GM08714 (cell line): ENCODE data around the gene SNRPD2.
"Not testable (repeated sequence)": the region's sequence is repeated elsewhere in the genome, so short reads cannot be mapped to it uniquely, and the experiment has no call there.

Source experiments
- H3K4me3 ChIP-seq: fragments of 200-500 bp; sonication (Bioruptor generic); 2 replicates; pipeline ENCODE4 v1.5.1; 2014; ENCODE audit warnings: mild to moderate bottlenecking, low read length, inconsistent platforms
- ZNF274 ChIP-seq: IDR thresholded peaks from 2 replicates; pipeline ENCODE4 v1.6.1; 2012; ENCODE audit warnings: mild to moderate bottlenecking, low read depth, low read length

SNRPD2 gene

DNA sequence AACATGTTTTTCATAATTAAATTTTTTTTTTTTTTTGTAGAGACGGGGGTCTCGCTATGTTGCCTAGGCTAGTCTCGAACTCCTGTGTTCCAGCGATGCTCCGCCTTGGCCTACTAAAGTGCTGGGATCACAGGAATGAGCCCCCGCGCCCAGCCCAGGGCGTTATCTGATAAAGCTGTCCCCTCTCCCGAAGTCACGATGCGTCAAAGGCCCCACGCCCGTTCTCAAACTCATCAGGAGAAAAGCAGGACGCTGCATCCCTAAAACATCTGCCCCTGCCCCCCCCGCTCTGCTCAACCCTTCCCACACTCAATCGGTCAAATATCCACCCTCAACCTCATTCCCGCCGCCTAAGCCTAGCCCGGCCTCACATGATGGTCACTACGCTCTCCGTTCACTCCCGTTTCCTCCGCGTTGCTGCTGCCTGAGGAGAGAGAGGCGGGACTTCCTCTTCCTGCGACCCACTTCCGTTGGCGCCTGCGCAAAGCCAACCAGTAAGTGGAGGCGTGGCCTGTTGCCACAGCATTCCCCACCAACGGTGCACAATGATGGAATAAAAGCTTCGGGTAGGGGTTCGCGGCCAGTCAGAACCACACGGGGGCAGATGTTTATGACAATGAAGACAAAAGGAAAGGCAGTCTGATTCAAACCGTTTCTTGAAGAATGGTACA, at the start of gene SNRPD2:
Gene SNRPD2, minus strand, starts transcription at position 438 of the 671 bp plus-strand sequence. Its CDS starts 65 bp downstream, at position 373.
- peak within 1 kb of the TSS; percentile 89 for H3K4me3 ChIP-seq
- TF ChIP-seq ZNF274, result no peak

DNA sequence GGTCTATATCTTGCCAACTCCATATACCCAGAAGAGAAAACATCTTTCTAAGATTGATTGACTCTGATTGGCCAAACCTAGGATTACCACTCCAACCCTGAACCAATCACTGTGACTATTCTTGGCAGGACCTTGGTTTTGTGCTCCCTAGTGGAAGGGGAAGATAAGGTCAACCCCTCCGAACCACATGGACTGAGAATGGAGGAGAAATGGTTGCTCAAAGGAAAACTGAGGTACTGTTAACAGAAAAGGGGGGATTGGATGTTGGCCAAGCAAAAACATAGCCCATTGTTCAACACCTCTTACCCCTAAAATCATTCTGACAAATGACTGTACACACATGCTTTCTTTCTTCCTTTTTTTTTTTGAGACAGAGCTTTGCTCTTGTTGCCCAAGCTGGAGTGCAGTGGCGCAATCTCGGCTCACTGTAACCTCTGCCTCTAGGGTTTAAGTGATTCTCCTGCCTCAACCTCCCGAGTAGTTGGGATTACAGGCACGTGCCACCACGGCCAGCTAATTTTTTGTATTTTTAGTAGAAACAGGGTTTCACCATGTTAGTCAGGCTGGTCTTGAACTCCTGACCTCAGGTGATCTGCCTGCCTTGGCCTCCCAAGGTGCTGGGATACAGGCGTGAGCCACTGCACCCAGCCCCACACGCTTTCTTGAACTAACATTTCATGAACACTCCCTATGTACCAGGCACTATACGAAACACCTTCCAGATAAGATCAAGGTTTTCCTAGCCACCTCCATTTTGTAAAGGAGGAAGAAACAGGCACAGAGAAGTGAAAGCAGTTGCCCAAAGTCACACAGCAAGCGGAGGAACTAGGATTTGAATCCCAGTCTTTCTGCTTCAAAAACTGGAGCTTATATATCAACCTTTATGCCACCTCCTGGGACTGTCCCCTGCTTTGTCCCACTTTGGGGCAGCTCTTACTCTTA, 48.0 kb upstream of the SNRPD2 start:
- no peak for TF ChIP-seq ZNF274
- H3K4me3 ChIP-seq, result no peak overlapping the region

DNA sequence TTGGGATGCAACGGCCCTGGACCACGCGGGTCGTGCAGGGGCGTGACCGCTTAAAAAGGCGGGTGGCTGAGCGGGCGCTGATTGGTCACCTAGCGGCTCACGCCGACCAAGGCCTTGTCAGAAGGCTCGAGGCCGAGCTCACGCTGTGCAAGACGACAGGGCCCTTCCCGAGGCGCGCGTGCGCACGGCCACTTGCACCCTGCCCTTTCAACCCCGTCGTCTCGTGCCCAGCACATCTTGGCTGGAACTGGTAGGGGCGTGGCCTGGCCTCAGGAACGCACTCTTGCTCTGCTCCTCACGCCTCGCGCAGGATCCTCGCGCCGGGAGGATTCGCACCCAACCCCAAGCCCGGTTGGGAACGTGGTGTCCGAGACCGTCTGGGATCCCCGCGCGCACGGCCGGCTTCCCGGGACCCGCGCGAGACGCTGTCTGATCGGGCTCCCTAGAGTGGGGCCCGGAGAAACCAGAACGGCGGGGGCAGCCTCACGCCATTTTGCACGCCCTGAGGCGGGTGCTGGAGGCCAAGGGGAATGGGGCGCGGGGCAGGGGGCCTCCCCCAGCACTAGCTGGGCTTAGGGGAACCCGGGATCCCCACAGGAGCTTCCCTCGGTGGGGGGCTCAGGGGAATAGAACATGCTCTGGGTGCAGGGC, 41.5 kb upstream of the SNRPD2 start, which contains the start of gene MEIOSIN:
Gene MEIOSIN, plus strand, starts transcription at position 280 of the 651 bp plus-strand sequence. CDS start 1,938 bp downstream, outside the sequence.
- TF ChIP-seq ZNF274, result no peak
- no peak within 1 kb of the TSS for H3K4me3 ChIP-seq

DNA sequence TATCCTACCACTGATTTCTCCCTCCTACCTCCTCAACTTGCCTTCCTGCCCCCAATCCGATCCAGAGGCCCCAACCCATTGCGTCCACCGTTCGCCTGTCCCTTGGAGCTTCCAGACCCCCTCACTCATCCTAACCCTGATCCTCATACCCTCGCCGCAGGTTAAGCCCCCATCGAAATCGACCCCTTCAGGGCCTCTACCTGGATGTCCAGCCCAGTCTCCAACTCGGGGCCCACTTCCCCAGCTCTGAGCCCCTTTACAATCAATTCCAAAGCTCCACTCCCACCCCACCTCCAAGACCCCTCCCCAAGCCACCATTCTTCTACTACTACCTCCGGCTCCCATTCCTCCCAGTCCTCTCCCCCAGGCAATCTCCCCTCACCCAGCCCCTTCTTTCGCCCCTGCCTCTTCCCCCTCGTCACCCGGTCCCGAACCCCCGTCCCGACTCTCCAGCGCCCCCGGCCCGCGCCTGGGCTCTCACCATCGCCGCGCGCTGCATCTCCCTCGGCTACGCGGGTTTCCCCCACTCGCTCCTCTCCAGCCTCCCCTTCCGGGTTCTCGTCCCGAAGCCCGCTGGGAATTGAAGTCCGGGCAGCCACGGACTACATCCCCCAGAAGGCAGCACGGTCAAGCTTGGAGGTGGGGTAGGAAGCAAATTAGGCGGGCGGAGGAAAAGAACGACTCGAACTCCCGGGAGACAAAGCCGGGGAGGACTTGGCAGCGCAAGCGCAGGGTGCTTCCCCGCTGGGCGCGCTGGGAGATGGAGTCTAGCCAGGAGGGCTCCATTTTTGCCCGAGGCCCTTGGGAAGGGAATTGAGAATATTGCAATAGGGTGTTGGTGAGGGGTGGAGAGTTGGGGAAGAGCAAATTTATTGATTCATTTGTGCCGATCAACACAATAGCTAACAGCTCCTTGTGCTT, 38.9 kb upstream of the SNRPD2 start, which contains the start of gene FBXO46:
Gene FBXO46, minus strand, starts transcription at position 529 of the 921 bp plus-strand sequence. CDS start 17,401 bp downstream, outside the sequence.
- TF ChIP-seq ZNF274, result no peak
- peak within 1 kb of the TSS; percentile 93 for H3K4me3 ChIP-seq

DNA sequence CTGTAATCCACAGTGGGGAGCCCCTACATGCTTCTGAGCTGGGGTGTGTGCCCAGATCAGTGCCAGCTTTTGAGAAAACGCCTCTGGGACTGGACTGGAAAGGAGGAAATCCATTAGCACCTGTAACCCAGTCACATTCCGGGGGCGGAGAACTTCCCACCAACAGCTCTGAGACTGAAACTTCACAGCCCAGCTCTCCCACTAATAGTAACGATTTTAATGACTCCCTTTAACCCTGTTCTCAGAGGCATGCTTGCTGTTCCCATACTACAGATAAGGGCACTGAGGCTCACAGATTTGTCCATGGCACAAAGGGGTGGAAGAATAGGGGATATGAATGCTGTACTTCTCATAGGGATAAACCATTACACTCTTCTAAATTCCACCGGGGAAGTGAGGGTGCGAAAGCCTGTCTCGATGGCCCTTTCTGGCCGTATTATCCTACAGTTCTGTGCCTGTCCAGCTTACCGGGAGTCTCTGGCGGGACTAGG, 38.1 kb upstream of the SNRPD2 start:
- TF ChIP-seq ZNF274, result no peak
- peak overlapping the region; percentile 93 for H3K4me3 ChIP-seq

DNA sequence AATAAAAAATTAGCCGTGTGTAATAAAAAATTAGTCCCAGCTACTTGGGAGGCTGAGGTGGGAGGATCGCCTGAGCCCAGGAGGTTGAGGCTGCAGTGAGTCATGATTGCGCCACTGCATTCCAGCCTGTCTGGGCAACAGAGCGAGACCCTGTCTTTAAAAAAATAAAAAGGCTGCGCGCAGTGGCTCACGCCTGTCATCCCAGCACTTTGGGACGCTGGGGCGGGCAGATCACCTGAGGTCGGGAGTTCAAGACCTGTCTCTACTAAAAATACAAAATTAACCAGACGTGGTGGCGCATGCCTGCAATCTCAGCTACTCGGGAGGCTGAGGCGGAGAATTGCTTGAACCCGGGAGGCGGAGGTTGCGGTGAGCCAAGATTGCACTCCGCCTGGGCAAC, 36.9 kb upstream of the SNRPD2 start:
- H3K4me3 ChIP-seq, result not testable (repeated sequence)

DNA sequence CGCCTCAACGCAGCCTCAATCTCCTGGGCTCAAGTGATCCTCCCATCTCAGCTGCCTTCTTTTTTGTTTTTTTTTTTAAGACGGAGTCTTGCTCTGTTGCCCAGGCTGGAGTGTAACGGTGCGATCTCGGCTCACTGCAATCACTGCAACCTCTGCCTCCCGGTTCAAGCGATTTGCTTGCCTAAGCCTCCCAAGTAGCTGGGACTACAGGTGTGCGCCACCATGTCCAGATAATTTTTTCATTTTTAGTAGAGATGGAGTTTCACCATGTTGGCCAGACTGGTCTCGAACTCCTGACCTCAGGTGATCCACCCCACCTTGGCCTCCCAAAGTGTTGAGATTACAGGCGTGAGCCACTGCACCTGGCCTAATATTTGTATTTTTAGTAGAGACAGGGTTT, 28.3 kb upstream of the SNRPD2 start:
- not testable (repeated sequence) for H3K4me3 ChIP-seq

DNA sequence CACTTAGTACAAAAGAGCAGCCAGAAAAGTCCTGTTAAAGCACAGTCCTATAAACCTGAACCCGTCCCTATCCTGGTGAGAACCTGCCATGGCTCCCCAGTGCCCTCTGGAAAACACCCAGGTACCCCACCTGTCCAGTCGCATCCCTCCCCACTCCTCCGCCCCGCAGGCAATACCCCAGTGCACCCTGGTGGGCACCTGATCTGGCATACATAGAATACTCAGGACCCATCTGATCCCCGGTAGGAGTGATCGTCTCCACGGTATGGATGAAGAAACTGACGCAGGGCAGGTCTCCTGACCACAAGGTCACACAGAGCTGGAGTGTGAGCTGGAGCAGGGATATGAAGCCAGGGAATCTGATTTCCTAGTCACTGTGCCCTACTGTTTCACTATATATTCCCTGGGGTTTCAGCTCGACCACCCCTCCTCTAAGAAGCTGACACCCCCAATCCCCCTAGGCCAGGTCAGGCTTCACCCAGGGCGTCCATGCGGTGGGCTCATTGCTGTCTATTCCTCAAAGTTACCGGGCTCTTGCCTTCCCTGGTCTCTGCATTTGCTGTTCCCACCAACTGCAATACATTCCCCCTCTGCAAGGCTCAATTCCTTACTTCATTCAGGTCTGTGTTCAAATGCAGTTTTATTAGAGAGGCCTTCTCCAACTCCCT, 26.4 kb upstream of the SNRPD2 start:
- H3K4me3 ChIP-seq, result peak overlapping the region; percentile 59; the same call in 1 of the 2 replicates
- TF ChIP-seq ZNF274, result no peak

DNA sequence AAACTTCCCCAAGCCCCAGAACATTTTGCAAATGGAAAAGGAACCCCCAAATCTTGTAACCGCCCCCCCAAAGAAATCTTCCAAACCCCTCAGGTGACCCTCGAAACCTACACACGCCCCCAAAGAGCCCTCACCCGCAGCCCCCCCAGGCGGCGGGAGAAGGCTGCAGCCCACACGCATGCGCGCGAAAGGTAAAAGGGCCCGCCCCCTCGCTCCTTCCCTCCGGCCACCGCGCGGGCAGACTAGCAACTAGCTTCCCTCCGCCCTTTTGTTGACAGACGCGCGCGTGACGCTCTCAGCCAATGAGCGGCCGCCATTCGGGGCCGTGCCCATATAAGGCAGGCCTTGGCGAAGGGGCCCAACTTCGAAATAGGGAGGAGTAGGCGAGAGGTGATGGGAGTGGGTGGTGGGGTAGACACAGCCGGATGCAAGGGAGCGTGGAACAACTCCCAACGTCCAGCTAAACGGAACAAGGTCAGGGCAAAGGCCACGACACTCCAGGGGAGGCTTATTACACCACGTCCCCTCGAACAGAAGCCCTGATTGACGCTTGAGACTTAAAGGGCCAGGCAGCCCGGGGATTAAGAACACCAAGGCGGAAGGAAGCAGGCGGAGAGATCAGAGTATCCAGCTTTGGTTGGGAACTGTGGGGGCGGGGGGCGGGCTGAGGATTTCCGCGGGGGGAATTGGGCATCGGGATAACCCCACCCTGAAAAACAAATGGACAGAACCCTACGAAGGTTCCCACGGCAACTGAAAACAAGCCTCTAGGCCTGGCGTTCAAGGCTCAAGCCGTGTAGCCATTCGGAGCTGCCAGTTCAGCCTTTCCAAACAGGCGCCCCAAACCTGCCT, 25.6 kb upstream of the SNRPD2 start:
- no peak for TF ChIP-seq ZNF274
- H3K4me3 ChIP-seq, result peak overlapping the region; percentile 94

DNA sequence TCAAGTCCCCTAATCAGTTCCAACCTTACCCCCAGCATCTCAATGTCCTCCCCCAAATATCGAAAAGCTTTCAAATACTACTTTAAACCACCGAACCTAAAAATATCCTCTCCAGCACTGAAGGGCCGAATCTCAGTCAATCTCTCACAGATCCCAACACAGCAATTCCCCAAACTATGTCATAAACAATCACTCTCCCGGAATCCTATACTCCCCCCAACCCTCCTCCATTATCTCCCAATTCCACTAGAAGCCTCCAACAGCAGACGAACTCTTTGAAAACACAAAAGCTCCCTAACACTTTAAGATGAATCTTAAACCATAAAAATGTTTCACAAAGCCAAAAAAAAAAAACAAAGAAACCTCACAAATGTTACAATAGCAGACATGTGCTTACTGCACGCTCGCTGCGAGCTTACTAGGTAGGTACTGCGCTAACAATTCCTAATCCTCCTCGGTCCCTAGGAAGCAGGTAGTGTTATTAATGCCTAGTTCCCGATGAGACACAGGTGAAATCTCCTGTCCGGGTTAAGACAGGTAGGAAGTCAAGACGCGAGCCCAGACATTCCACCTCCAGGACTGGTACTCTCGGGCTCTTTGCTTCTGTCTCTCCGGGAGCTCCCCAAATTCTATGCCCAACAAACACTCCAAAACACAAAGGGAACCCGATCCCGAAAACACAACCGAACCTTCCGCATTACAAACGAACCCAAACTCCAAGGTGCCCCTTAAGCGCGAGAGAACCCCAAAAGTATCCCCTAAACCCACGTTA, 24.8 kb upstream of the SNRPD2 start:
- TF ChIP-seq ZNF274, result no peak
- H3K4me3 ChIP-seq, result peak overlapping the region; percentile 94

DNA sequence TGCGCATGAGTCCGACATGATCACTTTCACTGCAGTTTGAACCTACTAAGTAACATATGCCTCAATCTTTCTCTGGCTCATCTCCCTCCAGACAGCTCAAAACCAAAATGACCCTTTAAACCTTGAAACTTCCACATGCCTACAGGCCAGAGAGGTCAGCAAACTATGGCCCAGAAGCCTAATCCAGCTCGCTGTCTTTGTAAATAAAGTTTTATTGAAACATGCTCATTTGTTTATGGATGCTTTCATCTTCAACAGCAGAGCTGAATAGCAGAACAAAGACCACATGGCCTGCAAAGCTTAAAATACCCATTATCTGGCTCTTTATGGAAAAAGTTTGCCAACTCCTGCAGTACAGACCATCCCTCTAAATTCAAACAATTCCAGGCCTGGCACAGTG, 23.4 kb upstream of the SNRPD2 start:
- H3K4me3 ChIP-seq, result no peak overlapping the region
- TF ChIP-seq ZNF274, result no peak

DNA sequence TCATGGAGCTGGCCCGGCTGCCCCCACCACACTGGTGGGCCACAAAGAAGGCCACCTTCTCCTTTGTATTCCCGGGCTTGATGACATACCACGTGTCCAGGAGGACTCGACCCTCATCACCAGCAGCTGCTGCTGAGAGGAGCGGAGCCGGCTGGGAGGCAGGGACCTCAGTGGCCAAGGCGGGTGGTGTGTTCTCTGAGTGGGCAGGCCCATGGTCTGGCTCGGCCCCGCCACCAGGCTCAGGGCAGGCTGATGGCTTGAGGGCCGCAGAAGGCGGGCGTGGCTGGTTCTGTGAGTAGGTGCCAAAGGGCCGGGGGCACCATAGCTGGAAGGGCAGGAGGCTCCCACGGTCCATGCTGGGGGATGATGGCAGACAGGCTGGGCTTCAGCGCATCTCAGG, 21.4 kb upstream of the SNRPD2 start:
- no peak overlapping the region for H3K4me3 ChIP-seq
- no peak for TF ChIP-seq ZNF274
